SK-N-SH (cell line): ENCODE measurements around the gene STRIP2. TPM values are rescaled to one million over a fixed set of nuclear protein-coding genes. Genes with fewer than 3 reads are reported as not detected.

Experiments
- CTCF ChIA-PET: fragments of 300-600, 350-600 bp; formaldehyde crosslinking; extraction: SDS; loops from one replicate; lab custom pipeline; 2021; lab: Yijun Ruan, JAX
- POLR2A ChIA-PET: fragments of 350-600 bp; sonication (Branson Sonifier 250); formaldehyde crosslinking; extraction: SDS; loops from one replicate; lab custom pipeline; 2020; ENCODE audit warnings: antibody characterized with exemption, inconsistent platforms; lab: Yijun Ruan, JAX
- DNase-seq: peaks from one replicate; pipeline ENCODE4 v3.0.0; 2012
- H2AFZ ChIP-seq: fragments of 200-600 bp; sonication (generic); 2 replicates; pipeline ENCODE4 v1.8.1; 2016; ENCODE audit warnings: antibody characterized with exemption, mild to moderate bottlenecking, low read depth
- H3F3A ChIP-seq: fragments of 200-600 bp; sonication (generic); replicated peaks from 2 replicates; pipeline ENCODE3; 2016; ENCODE audit warnings: antibody characterized with exemption, mild to moderate bottlenecking; ENCODE audit not compliant: insufficient read depth
- H3K27ac ChIP-seq, 2 experiments: fragments of 200-500 bp in 1 of 2; fragments of 200-600 bp in 1 of 2; sonication (Bioruptor generic) in 1 of 2; sonication (generic), shearing (Covaris generic) in 1 of 2; 2 replicates each; pipeline versions ENCODE4 v1.5.1 to v1.6.1; 2014 to 2016; ENCODE audit warnings: low read depth in 2 of 2, inconsistent platforms in 1 of 2, low read length in 1 of 2, mild to moderate bottlenecking in 1 of 2, mixed read lengths in 1 of 2
- H3K27me3 ChIP-seq: fragments of 200-600 bp; sonication (generic), shearing (Covaris generic); 2 replicates; pipeline ENCODE4 v1.6.1; 2016; ENCODE audit warnings: mixed run types; ENCODE audit not compliant: insufficient read depth
- H3K36me3 ChIP-seq, 2 experiments: fragments of 200-500 bp in 1 of 2; fragments of 200-600 bp in 1 of 2; sonication (Bioruptor generic) in 1 of 2; sonication (generic) in 1 of 2; replicated peaks in 1 of 2; 2 replicates each; pipeline versions ENCODE3 to v1.5.1; 2014 to 2016; ENCODE audit warnings: low read length in 1 of 2, mild to moderate bottlenecking in 1 of 2; ENCODE audit not compliant: insufficient read depth in 2 of 2, control insufficient read depth in 1 of 2
- H3K4me1 ChIP-seq, 2 experiments: fragments of 200-500 bp in 1 of 2; fragments of 200-600 bp in 1 of 2; sonication (Bioruptor generic) in 1 of 2; sonication (generic), shearing (Covaris generic) in 1 of 2; 2 replicates each; pipeline versions ENCODE4 v1.5.1 to v1.6.1; 2014 to 2016; ENCODE audit warnings: low read depth in 1 of 2, low read length in 1 of 2, mixed run types in 1 of 2; ENCODE audit not compliant: insufficient read depth in 2 of 2, control insufficient read depth in 1 of 2
- H3K4me2 ChIP-seq: fragments of 200-600 bp; sonication (generic), shearing (Covaris generic); 2 replicates; pipeline ENCODE4 v1.6.1; 2017; ENCODE audit warnings: mixed run types
- H3K4me3 ChIP-seq, 2 experiments: fragments of 200-500 bp in 1 of 2; fragments of 200-600 bp in 1 of 2; sonication (Bioruptor generic) in 1 of 2; sonication (generic), shearing (Covaris generic) in 1 of 2; 2 replicates each; pipeline versions ENCODE4 v1.5.1 to v1.8.1; 2014 to 2016; ENCODE audit warnings: low read depth in 2 of 2, inconsistent platforms in 1 of 2, low read length in 1 of 2, mild to moderate bottlenecking in 1 of 2, mixed read lengths in 1 of 2, moderate library complexity in 1 of 2
- H3K79me2 ChIP-seq: fragments of 200-600 bp; sonication (generic); 2 replicates; pipeline ENCODE4 v1.8.1; 2017; ENCODE audit warnings: mild to moderate bottlenecking; ENCODE audit not compliant: insufficient read depth
- H3K9ac ChIP-seq: fragments of 200-600 bp; sonication (generic); 2 replicates; pipeline ENCODE4 v1.6.1; 2017; ENCODE audit warnings: mixed run types
- H3K9me2 ChIP-seq: fragments of 200-600 bp; sonication (generic); 2 replicates; pipeline ENCODE4 v1.6.1; 2017; ENCODE audit warnings: mixed run types
- H3K9me3 ChIP-seq: fragments of 200-600 bp; sonication (generic); 2 replicates; pipeline ENCODE4 v1.6.1; 2017; ENCODE audit warnings: mixed run types, mild to moderate bottlenecking, moderate library complexity
- H4K20me1 ChIP-seq: fragments of 200-600 bp; sonication (generic); 2 replicates; pipeline ENCODE4 v1.6.1; 2017; ENCODE audit warnings: mild to moderate bottlenecking, mixed run types; ENCODE audit not compliant: insufficient read depth
- CHD2 ChIP-seq: fragments of 150-350 bp; IDR thresholded peaks from 2 replicates; pipeline ENCODE4 v1.6.1; 2018; ENCODE audit warnings: low read length; ENCODE audit not compliant: partially characterized antibody
- ELF1 ChIP-seq: IDR thresholded peaks from 2 replicates; pipeline ENCODE4 v1.4.0; 2012
- EZH2phosphoT487 ChIP-seq: fragments of 200-600 bp; sonication (generic); IDR thresholded peaks from 2 replicates; pipeline ENCODE4 v1.6.1; 2017; ENCODE audit warnings: low read depth, mixed run types, mild to moderate bottlenecking, antibody characterized with exemption, moderate library complexity, borderline replicate concordance
- FOXJ3 ChIP-seq: sonication (generic); formaldehyde crosslinking; IDR thresholded peaks from 2 replicates; pipeline ENCODE4 v1.5.1; 2020; ENCODE audit warnings: mild to moderate bottlenecking, missing genetic modification reagents
- FOXM1 ChIP-seq: IDR thresholded peaks from 2 replicates; pipeline ENCODE4 v1.4.0; 2012; ENCODE audit warnings: low read depth, mild to moderate bottlenecking
- GABPA ChIP-seq: IDR thresholded peaks from 2 replicates; pipeline ENCODE4 v1.4.0; 2012; ENCODE audit warnings: low read depth, mild to moderate bottlenecking
- GATA2 ChIP-seq: sonication (generic); formaldehyde crosslinking; IDR thresholded peaks from 2 replicates; pipeline ENCODE4 v1.5.0; 2020; ENCODE audit warnings: mild to moderate bottlenecking, missing genetic modification reagents
- JUND ChIP-seq: IDR thresholded peaks from 2 replicates; pipeline ENCODE4 v1.4.0; 2012
- NFIC ChIP-seq: IDR thresholded peaks from 2 replicates; pipeline ENCODE4 v1.4.0; 2012; ENCODE audit warnings: borderline replicate concordance
- RCOR1 ChIP-seq: fragments of 150-350 bp; IDR thresholded peaks from 2 replicates; pipeline ENCODE4 v1.6.1; 2017; ENCODE audit warnings: antibody characterized with exemption, low read length
- REST ChIP-seq: IDR thresholded peaks from 2 replicates; pipeline ENCODE4 v1.6.1; 2012; ENCODE audit warnings: mild to moderate bottlenecking, low read depth, low read length, moderate library complexity
- TCF12 ChIP-seq: IDR thresholded peaks from 2 replicates; pipeline ENCODE4 v1.4.0; 2012
- WGBS: methylation state at CpG from one replicate; pipeline ENCODE4 v1.1.6; 2017; ENCODE audit warnings: low lambda C conversion rate; 5-methylcytosine and 5-hydroxymethylcytosine counted together
- polyA plus RNA-seq, 3 experiments: library from polyadenylated mRNA; depleted of rRNA; stranded (reverse); fragments of >200 nt; gene quantifications; 2 replicates each; pipeline ENCODE4 v1.2.3, GENCODE V29; 2012
- TF ChIP-seq, protein P1 (sequence below): fragments of 200-600 bp; sonication (generic); IDR thresholded peaks from 2 replicates; pipeline ENCODE4 v1.6.1; 2017; ENCODE audit warnings: antibody characterized with exemption, mild to moderate bottlenecking, moderate library complexity
- TF ChIP-seq, protein P2 (sequence below): fragments of 150-350 bp; IDR thresholded peaks from 2 replicates; pipeline ENCODE4 v1.6.1; 2017; ENCODE audit warnings: antibody characterized with exemption, low read length, low read depth, borderline replicate concordance
- TF ChIP-seq, protein P3 (sequence below): IDR thresholded peaks from 2 replicates; pipeline ENCODE4; 2012
- TF ChIP-seq, protein P4 (sequence below): IDR thresholded peaks from 2 replicates; pipeline ENCODE4 v1.4.0; 2012; ENCODE audit warnings: low read depth
- TF ChIP-seq, protein P5 (sequence below): fragments of 150-350 bp; IDR thresholded peaks from 2 replicates; pipeline ENCODE4 v1.6.1; 2016; ENCODE audit warnings: mild to moderate bottlenecking, low read depth, low read length

Gene STRIP2
- polyA plus RNA-seq, 1 of the 3 experiments (the other 2 are of a cell fraction), result 4.9 TPM

- Histone ChIP-seq H3K9ac (no peak overlapping the region), H3K4me3 (no peak overlapping the region), H3K9me3 (no peaks in the 10 kb centered on the region), H3F3A (no peaks in the 10 kb centered on the region), H3K36me3 (peaks cover 0 to 14% of the 10 kb centered on the region in 2 experiments), H3K27ac (no peak overlapping the region), H3K9me2 (no peaks in the 10 kb centered on the region), H3K79me2 (no peaks in the 10 kb centered on the region), H4K20me1 (no peaks in the 10 kb centered on the region), H2AFZ (no peak overlapping the region), H3K27me3 (no peaks in the 10 kb centered on the region), H3K4me1 (peaks cover 0 to 23% of the 10 kb centered on the region in 2 experiments; a peak in 2 of 4 replicates), H3K4me2 (no peak overlapping the region)
- DNase-seq, result no peak
- CTCF ChIA-PET, result interaction anchor here (11.3 to 14.8 kb wide), 3 partner anchors 95 to 248 kb away, joined by 128 to 397 read pairs (median 153); no protein-coding TSS in a partner anchor
- WGBS, result 94% methylated on average over 3 of the region's 3 CpGs
- POLR2A ChIA-PET, result interaction anchor here (0.5 kb wide), 1 partner anchor 231 kb away, joined by 4 read pairs; no protein-coding TSS in a partner anchor
- TF ChIP-seq, protein P1, sequence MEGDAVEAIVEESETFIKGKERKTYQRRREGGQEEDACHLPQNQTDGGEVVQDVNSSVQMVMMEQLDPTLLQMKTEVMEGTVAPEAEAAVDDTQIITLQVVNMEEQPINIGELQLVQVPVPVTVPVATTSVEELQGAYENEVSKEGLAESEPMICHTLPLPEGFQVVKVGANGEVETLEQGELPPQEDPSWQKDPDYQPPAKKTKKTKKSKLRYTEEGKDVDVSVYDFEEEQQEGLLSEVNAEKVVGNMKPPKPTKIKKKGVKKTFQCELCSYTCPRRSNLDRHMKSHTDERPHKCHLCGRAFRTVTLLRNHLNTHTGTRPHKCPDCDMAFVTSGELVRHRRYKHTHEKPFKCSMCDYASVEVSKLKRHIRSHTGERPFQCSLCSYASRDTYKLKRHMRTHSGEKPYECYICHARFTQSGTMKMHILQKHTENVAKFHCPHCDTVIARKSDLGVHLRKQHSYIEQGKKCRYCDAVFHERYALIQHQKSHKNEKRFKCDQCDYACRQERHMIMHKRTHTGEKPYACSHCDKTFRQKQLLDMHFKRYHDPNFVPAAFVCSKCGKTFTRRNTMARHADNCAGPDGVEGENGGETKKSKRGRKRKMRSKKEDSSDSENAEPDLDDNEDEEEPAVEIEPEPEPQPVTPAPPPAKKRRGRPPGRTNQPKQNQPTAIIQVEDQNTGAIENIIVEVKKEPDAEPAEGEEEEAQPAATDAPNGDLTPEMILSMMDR, result no peak
- TF ChIP-seq, protein P2, sequence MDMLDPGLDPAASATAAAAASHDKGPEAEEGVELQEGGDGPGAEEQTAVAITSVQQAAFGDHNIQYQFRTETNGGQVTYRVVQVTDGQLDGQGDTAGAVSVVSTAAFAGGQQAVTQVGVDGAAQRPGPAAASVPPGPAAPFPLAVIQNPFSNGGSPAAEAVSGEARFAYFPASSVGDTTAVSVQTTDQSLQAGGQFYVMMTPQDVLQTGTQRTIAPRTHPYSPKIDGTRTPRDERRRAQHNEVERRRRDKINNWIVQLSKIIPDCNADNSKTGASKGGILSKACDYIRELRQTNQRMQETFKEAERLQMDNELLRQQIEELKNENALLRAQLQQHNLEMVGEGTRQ, result no peak
- TF ChIP-seq CHD2 (no peak), RCOR1 (no peak), JUND (no peak), NFIC (no peak), GABPA (no peak), FOXM1 (no peak), FOXJ3 (CRISPR knock-in tag) (no peak), REST (no peak), EZH2phosphoT487 (no peak), ELF1 (no peak), TCF12 (no peak), GATA2 (CRISPR knock-in tag) (no peak)
- TF ChIP-seq, protein P3, sequence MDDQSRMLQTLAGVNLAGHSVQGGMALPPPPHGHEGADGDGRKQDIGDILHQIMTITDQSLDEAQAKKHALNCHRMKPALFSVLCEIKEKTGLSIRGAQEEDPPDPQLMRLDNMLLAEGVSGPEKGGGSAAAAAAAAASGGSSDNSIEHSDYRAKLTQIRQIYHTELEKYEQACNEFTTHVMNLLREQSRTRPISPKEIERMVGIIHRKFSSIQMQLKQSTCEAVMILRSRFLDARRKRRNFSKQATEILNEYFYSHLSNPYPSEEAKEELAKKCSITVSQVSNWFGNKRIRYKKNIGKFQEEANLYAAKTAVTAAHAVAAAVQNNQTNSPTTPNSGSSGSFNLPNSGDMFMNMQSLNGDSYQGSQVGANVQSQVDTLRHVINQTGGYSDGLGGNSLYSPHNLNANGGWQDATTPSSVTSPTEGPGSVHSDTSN, result no peak
- TF ChIP-seq, protein P4, sequence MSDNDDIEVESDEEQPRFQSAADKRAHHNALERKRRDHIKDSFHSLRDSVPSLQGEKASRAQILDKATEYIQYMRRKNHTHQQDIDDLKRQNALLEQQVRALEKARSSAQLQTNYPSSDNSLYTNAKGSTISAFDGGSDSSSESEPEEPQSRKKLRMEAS, result no peak
- TF ChIP-seq, protein P5, sequence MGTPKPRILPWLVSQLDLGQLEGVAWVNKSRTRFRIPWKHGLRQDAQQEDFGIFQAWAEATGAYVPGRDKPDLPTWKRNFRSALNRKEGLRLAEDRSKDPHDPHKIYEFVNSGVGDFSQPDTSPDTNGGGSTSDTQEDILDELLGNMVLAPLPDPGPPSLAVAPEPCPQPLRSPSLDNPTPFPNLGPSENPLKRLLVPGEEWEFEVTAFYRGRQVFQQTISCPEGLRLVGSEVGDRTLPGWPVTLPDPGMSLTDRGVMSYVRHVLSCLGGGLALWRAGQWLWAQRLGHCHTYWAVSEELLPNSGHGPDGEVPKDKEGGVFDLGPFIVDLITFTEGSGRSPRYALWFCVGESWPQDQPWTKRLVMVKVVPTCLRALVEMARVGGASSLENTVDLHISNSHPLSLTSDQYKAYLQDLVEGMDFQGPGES, result no peak
Observed at GRCh38 chr7:129466796-129467195, 32.6 kb downstream of the STRIP2 start.
